Measurements from ENCODE around the gene HCRTR1. TPM values are rescaled to one million over a fixed set of nuclear protein-coding genes. Genes with fewer than 3 reads are reported as not detected.

HCRTR1 gene
- total RNA-seq, 4 donors from 2014 or later = 1.6 TPM; not detected in 3

GRCh38 chr1:31647106-31647505 is 29.6 kb downstream of the HCRTR1 start:
- DNase-seq (ENCODE audit: low spot score) = no peak
- ATAC-seq (ENCODE audit: low FRiP score) = no peak
- no peak for TF ChIP-seq CTCF (IDR thresholded peaks at IDR 0.05)

- ATAC-seq (ENCODE audit: low FRiP score) (no peak), DNase-seq (ENCODE audit: low spot score) (no peak)
- no peak for TF ChIP-seq CTCF (IDR thresholded peaks at IDR 0.05)
Observed at GRCh38 chr1:31648190-31648589, 30.7 kb downstream of the HCRTR1 start.

- ATAC-seq (ENCODE audit: low FRiP score) = no peak
- DNase-seq (ENCODE audit: low spot score) = no peak
Observed at GRCh38 chr1:31648641-31649357, 31.3 kb downstream of the HCRTR1 start.

GRCh38 chr1:31650161-31651088 is 32.9 kb downstream of the HCRTR1 start:
- ATAC-seq (ENCODE audit: low FRiP score) (no peak), DNase-seq (ENCODE audit: low spot score) (no peak)
- no peak for TF ChIP-seq CTCF (IDR thresholded peaks at IDR 0.05)

More at GRCh38 chr1:31648641-31649357, 31.3 kb downstream of the HCRTR1 start:
- no peak for TF ChIP-seq CTCF (IDR thresholded peaks at IDR 0.05)

- DNase-seq (ENCODE audit: low spot score) = no peak
- no peak for ATAC-seq (ENCODE audit: low FRiP score)
- no peak for TF ChIP-seq CTCF (IDR thresholded peaks at IDR 0.05)
Observed at GRCh38 chr1:31651089-31651420, 33.6 kb downstream of the HCRTR1 start.

- no peak for DNase-seq (ENCODE audit: low spot score)
- TF ChIP-seq CTCF (IDR thresholded peaks at IDR 0.05) = no peak
- ATAC-seq (ENCODE audit: low FRiP score) = no peak
Observed at GRCh38 chr1:31651766-31652165, 34.3 kb downstream of the HCRTR1 start.

Data from omental fat pad (tissue), 4 donors.